Measurements from ENCODE around the gene AOPEP.

GRCh38 chr9:94717761-94718160, 8.7 kb upstream of the AOPEP start:
- no peak for TF ChIP-seq CTCF (IDR thresholded peaks at IDR 0.05)
- no peak for TF ChIP-seq POLR2A (IDR thresholded peaks at IDR 0.05)

Data from testis (tissue), 2 donors.